Stimulated activated CD8-positive, alpha-beta memory T cell treated with anti-CD3 and anti-CD28 coated beads, Interleukin-4, amount 100 ng/mL, for 48 hours (primary cell): ENCODE results near the gene RAB20.
A peak's percentile ranks its signal among the peaks of the same experiment; 100 is the strongest.

Experiments used
- DNase-seq: peaks from one replicate; pipeline ENCODE4 v3.0.0-alpha.2; 2020

Gene RAB20

DNA sequence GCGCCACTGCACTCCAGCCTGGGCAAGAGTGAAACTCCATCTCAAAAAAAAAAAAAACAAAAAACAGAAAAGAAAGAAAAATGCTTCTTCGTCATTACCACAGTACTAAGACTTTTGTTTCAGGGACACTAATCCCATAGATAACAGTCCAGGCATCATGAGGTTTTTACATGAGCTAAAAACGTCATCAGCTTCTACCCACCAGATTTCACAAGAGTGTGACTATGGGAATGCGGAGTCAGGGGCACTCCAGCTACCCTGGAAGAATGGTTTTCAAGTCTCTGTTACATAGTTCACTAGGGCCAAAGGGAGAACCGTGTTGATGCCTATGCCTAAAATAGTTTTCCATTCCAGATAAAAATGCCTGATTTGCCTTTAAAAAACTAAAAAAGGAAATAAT is 33.2 kb downstream of the RAB20 start:
- DNase-seq, result no peak

DNA sequence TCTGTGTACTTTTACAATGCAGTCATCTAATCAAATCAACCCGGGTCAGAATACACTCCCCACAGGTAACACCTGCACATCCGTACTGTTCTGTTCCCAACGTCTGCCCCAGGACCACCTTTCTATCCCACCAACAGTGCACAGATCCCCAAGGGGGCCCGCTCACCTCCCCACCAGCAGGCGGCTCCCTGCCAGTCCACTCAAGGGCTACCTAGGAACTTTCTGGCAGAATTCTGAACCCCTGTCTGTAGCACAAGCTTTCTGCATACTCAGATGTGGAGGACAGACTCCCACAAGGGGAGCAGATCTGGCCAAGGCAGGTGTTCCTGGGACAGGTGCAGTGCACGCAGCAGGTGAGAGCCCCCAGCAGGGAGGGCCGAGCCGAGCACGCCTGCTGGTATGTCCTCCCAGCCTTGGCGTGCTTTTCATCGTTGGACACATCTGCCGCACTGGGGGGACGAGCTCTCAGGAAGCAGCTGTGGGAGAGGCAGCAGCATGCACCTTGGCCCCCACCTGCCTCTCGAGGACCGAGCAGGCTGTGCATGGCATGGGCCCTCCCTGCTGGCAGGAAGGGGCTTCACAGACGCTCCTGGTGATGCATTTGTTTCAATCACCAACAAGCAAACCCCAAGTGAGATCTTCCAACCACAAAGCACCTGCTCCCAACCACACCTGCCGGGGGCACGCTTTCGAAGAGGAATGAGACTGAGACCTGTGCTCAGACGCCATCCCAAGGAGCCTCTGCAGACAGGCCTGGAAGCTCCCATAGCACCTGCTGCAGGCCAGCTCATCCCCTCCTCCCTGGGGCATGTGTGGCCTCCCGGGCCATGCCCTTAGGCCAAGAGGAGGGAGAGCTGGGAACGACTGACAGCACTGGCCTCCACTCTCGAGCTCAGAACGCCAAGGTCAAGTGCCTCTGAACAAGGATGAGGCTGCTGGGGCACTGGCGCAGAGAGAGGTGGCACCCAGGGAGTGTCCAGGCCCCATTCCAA is 35.9 kb downstream of the RAB20 start:
- DNase-seq, result peak; percentile 28

DNA sequence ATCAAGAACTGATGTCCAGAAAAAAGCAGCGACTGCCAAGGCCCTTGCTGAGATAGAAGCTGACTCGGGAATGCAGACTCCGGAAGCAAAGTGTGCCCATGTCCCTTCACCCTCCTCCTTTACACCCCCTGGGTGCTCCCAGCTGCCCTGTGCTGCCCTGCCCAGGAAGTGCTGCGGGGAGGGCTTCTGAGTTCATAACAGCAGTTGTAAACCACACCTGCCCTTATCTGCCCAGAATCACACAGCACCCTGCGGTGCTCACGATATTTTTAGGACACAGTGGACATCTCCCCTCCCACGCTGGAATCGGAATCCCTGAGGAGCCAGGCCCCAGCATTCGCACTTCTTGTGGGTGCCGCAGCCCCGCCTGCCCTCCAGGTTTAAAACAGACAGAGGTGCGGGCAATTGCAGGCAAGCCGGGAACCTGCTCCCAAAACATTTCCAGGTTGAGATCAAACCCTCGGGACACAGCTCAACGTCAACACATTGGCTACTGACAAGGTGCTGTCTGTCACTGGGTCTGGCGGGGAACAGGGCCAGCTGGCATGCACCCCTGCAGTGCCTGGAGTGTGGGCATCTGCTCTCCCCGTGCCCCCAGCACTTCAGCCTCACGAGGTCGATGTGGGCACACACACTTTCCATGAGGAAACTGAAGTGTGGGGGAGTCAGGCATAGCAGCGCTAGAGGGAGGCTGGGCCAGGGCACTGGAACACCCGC is 36.8 kb downstream of the RAB20 start:
- no peak for DNase-seq

DNA sequence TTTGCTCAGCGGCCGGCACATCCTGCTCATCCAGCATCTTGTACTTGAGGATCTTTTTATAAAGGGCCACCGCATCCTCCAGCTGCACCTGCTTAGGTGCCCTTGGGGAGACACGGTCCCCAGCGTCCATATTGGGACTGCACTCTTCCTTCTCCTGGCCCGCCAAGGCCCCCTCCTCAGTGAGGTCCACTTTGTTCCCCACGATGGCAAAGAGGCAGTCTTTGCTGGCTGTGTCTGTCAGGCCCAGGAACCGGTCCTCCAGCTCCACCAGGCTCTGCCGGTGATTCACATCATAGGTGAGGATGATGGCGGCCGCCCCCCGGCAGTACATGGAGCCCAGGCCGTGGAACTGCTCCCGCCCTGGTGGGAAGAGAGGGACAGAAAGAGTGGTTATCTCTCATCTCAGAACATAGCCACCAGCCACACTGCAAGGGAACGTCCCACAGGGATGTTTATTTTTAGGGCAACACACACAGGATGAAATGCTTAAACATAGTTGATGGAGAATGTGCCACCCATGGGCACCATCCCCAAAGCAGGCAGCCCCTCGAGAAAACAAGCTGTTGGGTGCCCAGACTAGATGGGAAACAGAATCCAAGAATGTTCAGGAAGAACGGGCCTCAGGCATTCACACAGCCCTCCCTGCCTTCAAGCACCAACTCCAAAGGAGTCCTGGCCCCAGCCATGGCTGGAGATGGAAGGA is 37.5 kb downstream of the RAB20 start:
- no peak for DNase-seq

DNA sequence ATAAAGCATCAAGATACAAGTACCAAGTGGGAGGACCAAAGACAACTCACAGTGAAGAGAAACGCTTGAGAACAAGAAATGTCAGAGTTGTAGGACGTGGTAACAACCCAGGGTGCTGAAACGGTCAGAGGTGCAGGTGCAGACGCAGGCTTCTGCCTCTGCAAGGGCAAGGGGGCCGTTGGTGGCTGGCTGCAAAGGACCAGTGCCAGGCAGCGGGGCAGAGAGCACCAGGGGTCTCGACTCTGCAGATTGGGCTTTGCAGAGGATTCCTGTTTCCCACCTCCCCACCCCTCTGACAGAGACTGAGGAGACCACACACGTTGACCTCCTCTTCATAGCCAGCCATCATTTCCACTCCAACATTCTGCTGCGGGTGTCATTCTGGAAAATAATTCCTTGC is 38.3 kb downstream of the RAB20 start:
- DNase-seq, result no peak

DNA sequence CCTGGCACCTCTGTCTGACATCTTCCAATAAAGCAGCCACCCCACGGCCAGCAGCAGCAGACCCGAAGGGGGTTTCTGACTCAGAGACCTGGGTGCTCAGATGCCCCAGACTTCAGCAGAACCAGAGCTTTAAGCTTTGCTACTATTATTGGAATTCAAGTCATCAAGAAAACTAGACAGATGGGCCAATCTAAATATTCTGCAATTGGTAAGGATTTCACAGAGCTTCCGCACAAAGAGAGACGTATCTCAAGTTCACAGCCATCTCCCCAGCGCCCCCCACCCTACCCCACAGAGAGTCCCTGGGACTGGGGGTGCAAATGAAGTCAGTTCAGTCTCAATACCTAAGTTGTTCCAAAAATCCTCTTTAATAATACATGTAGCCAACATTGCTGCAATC is 38.8 kb downstream of the RAB20 start:
- DNase-seq, result no peak

DNA sequence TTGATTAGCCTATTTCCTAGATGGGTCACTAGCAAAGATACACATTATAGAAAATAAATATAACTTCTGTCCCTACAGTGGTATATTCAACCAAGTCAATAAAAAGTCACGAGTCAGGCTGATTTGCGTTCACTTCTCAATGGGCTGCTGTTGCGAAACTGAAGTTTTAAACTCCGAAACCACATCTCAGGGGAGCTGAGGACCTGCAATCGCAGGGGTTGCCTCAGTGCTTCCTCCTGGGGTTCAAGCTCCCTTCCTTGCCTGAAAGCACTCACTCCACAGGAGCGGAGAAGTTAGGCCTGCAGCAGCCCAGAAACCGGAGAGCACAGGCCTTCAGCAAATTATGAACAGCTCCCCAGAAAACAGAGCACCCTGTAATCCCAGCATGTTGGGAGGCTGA is 39.6 kb downstream of the RAB20 start:
- DNase-seq, result no peak

DNA sequence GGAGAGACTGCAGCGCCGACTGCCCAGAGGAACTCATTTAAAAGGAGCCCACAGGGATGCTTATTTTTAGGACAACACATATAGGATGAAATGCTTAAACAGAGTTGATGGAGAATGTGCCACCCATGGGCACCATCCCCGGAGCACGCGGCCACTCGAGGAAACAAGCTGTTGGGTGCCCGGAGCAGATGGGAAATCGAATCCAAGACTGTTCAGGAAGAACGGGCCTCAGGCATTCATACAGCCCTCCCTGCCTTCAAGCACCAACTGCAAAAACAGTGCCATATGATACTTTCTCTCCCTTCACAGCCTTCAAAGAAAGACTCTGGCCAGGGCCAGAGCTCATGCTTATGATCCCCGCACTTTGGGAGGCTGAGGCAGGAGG is 40.2 kb downstream of the RAB20 start:
- no peak for DNase-seq

DNA sequence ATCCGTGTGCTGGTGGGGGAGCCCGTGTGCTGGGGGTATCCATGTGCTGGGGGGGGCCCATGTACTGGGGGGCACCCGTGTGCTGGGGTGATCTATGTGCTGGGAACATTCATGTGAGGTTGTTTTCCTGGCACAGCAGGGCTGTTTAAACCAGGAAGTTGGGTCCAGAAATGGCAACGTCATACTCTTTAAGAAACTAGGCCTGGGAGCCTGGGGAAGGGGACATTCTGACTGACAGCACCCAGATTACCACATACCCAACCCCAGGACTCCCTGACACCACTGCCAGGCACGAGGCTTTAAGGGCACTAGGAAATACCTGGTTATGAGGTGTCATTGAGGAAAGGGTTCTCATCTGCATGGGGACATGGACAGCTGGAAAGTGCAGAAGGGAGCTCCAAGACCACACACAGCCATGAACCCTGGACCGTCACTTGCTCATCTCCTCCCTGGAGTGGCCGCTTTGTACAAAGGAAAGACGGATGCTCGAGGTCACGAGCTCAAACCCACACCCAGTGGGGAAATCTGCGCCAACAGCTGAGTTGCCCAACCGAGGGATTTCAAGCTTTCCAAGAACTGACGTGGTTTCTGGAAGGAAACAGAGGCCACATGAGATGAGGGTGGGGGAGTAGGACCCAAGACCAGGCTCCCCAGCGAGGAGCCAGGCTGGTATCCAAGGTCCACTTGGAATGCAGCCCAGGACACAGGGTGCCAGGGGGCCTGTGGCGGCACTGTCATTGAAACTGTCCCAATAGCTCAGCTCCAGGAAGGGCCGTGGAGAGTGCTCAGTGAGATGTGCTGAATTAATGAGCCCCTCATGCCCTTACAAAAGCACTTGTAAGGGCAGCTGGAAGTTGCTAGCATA is 40.9 kb downstream of the RAB20 start:
- no peak for DNase-seq

DNA sequence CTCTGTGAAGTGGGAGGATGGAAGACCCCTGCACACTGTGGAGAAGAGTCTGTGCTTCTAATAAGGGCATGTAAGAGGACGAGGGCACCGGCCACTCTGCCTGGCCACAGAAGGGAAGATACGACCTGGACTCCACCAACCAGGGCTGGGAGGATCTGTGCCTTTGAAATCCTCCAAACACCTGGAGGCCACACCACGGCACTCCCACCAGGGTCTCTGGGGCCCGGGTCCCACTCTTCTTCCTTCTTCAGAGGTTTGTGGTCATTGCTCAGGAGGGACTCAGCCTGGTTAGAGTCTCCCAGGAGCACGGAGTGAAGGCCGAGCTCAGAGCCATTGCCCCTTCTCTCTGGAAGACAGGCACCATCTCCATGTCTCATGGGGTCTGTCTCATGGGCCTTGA is 42.0 kb downstream of the RAB20 start:
- DNase-seq, result no peak

DNA sequence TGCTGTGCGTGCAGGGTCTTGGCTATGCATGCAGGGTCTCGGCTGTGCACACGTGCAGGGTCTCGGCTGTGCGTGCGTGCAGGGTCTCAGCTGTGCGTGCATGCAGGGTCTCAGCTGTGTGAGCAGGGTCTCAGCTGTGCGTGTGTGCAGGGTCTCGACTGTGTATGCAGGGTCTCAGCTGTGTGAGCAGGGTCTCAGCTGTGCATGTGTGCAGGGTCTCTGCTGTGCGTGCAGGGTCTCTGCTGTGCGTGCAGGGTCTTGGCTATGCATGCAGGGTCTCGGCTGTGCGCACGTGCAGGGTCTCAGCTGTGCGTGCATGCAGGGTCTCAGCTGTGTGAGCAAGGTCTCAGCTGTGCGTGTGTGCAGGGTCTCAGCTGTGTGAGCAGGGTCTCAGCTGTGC is 42.5 kb downstream of the RAB20 start:
- no peak for DNase-seq

DNA sequence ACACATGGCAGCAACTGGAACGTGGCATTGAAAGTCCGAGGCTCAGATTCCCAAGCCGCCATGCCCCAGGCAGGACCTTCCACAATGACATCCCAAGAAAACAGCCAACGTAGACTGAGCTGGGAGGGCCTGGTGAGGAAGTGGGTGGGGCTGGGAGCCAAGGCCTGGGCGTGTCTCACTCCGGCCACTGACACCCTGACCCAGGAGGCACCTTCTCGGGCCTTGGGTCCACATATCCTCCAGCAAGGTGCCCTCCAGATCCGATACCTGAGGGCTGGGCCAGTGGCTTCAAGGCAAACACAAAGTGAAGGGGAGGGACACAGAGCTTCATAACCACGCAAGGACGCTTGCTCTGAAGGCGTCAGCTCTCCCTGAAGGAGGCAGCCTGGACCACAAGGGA is 43.0 kb downstream of the RAB20 start:
- no peak for DNase-seq

DNA sequence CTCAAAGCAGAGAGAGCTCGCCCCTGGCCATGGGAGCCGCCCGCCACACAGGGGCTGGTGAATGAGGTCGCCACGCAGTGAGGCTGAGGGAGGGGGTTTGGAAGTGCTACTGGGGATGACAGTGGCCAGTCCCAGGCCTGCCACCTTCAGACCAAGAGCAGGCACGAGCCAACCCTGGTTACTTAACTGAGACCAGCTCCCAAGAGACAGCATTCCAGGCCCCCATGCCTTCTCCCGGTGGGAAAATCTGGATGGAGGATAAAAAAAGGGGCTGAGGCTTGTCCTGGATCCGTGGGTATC is 43.3 kb downstream of the RAB20 start:
- no peak for DNase-seq

DNA sequence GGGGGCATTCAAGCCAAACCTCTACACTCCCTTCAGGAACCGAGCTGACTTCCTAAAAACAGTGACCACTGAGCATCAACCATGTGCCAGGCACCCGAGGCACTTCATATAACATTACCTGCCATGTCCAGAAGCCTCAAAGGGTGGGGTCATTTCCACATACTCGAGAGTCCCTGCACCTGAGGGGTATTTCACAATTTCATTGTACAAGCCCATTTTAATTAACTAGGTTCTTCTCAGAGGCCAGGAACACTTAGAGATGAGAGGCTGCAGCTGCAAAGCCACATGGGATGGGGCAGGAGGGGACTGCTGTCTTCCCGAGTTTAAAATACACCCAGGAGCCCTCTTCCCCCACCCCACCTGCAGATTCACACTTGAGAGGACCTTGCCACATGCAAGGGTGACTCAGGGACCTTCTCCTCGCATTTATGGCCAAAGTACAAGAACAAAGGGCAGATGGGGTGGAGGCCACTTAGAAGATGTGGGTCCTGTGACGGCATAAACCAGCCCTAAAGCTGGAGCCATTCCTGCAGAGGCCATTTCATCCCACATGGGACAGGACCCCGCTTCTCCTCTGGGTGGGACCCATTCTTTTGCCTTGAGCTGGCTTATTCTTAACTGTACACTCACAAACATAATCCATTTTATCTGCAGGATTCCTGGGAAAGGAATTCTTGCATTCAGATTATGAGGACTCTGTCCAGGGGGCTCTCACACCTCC is 43.9 kb downstream of the RAB20 start:
- DNase-seq, result no peak

DNA sequence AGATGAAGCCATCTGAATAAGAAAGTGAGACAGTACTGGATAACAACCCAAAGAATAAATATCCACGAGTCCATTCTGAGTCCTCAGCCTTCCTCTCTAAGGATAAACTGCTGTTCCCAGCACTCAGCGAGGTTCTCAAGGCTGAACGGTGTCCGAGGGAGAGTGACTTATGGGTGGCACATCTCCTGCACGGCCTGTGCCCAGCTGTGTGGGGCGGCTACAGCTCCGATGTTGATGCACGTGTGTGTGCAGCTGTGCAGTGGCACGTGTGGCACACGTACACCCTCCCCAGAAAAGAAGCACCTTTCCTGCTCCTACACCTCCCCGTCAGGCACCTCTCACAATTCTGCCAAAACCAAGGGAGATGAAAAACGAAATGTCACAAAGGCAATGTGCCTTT is 45.0 kb downstream of the RAB20 start:
- DNase-seq, result no peak

DNA sequence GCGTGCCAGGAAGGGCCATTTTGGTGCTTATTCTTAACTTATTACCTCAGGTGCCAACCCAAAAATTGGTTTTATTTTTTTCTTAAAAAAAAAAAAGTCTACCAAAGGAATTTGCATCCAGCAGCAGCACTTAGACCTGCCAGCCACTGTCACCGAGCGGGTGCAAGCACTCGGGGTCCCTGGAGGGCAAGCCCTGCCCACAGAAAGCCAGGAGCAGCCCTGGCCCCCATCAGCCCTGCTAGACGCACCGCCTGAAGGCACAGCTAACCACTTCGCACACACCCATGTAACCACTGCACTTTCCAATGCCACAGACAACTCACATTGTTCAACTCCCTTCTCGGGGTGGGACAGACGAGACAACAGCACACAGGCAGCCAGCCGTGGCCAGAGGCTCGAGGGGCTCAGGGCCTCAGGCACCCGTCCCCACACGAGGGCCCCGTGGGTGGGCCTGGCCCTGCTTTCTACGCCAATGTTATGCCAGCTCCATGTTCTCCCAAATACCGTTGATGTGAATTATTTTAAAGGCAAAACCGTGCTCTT is 49.3 kb downstream of the RAB20 start:
- DNase-seq, result no peak

DNA sequence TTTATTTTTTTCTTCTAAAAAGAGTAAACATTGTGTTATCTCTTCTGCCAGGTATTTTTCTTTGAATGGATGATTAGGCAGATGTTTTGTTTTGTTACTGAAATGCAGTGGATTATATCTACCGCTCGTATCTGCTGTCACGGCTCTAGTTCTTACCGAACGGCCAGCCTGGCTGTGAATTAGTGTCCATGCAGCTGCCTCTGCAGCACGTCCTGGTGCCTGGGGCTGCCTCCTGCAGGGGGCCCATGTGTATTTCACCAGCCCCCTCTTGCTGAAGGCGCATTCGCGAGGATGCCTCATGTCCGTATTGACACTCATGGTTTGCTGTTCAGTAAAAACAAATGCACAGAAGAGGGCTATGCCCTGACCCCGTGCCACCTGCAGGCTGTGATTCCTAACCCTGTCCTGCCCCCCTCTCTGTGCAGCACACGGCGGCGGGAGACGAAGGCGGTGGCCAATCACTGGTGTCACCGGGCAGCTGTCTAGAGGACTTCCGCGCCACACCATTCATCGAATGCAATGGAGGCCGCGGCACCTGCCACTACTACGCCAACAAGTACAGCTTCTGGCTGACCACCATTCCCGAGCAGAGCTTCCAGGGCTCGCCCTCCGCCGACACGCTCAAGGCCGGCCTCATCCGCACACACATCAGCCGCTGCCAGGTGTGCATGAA is 49.9 kb downstream of the RAB20 start:
- no peak for DNase-seq

DNA sequence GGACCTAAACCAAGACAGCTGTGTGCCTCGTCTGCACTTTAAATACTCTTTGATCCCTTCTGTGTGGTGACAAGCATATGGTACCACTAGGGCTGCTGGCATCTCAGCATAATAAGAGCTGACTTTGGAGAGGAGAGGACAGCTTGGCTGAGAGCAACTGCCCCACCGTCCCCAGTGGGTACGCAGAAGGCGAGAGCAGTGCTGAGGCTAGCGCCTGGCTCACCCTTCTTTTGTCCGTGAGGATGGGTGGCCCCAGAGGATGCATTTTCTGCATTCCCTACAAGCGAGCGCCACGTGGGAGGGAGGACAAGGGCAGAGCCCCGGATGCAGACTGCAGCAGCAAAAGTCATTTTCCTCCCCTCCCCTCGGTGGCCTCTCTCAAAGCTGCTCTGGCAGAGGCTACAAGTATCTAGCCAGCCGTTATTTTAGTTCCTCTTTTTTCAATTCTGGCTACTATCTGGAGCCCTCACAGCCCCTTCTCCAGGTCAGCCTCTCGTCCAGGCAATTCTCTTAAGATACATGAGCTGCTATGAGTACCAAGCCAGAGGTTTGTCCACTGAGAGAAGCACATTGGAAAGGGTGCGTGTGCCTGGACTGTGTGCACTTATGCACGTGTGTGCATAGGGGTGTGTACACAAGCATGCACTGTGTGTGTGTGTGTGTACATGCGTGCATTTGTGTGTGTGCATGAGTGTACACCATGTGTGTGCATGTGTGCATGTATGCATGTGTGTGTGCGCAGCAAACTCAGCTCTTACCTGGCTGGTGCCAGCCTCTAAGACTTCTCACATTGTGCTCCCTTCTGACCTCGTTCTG is 51.3 kb downstream of the RAB20 start:
- no peak for DNase-seq

DNA sequence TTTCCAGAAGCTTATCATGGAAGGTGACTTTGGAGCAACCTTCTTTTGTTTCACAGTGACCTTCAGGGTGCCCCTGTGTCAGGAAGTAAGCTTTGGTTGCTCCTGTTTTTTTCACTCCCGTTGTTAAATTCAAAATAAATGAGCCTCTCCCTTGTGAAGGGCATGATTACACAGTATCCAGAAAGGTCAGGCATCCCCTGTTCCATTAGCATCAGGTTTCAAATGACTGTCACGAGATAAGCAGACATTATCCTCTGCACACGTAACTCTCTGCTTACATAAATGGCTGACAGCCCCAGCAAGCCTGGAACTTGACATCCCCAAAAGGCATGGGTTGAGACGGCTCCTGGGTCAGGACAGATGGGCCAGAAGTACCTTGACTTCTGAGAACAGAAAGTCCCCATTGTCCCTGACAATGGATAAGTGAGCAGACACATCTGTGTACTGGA is 52.0 kb downstream of the RAB20 start:
- no peak for DNase-seq

DNA sequence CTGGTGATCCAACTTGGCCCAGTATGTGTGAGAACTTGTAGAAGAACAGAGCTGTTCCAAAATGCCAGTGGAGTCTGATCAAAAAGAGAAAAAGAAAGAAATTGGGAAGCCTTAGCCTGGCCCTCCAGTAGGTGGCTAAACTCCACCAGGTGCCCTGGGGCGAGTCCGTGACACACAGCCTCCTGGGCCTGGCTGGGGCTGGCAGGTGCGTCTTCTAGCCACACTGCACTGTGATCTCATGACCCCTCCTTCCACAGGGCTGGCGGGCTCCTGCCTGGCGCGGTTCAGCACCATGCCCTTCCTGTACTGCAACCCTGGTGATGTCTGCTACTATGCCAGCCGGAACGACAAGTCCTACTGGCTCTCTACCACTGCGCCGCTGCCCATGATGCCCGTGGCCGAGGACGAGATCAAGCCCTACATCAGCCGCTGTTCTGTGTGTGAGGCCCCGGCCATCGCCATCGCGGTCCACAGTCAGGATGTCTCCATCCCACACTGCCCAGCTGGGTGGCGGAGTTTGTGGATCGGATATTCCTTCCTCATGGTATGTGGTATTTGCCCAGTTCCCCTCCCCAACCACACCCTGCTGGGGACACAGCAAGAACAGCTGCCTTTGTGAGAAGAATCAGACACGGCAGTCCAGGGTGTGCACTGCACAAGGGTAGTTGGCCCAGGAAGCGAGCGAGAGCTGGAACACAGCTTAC is 53.7 kb downstream of the RAB20 start:
- no peak for DNase-seq
